Keratinocyte (primary cell): Measurements from ENCODE around the gene RSPO3.

ENCODE experiments used
- CTCF ChIP-seq, 3 experiments: IDR thresholded peaks in 1 of 3; conservative IDR thresholded peaks in 1 of 3; optimal IDR thresholded peaks in 1 of 3; 2 replicates in 2 of 3; 3 replicates in 1 of 3; pipeline versions ENCODE3 to v1.5.1; 2011; ENCODE audit warnings: low read length in 3 of 3, mild to moderate bottlenecking in 3 of 3, moderate library complexity in 2 of 3, control low read depth in 1 of 3, inconsistent platforms in 1 of 3; ENCODE audit not compliant: insufficient read depth in 2 of 3; ENCODE audit errors: extremely low read depth in 1 of 3
- EZH2 ChIP-seq: IDR thresholded peaks from one replicate; pipeline ENCODE4 v1.6.1; 2012; ENCODE audit warnings: inconsistent platforms, mild to moderate bottlenecking, low read length, moderate library complexity

GRCh38 chr6:127107916-127108315 is 10.6 kb upstream of the RSPO3 start:
- no peak for TF ChIP-seq CTCF (optimal IDR thresholded peaks at IDR 0.05 in 1 of 3, IDR thresholded peaks at IDR 0.05 in 1 of 3, conservative IDR thresholded peaks at IDR 0.05 in 1 of 3; ENCODE audit: extremely low read depth in 1 of 3, insufficient read depth in 2 of 3, low read length in 3 of 3)
- no peak for TF ChIP-seq EZH2
